Activated CD4-positive, alpha-beta memory T cell treated with anti-CD3 and anti-CD28 coated beads for 36 hours (primary cell): ENCODE measurements around the gene ZNF420. TPM values are rescaled to one million over a fixed set of nuclear protein-coding genes. Genes with fewer than 3 reads are reported as not detected.

Source experiments
- CTCF ChIA-PET: fragments of 350-600 bp; sonication (Branson Sonifier 250); formaldehyde crosslinking; loops from one replicate; lab custom pipeline; 2021; ENCODE audit warnings: antibody characterized with exemption, inconsistent platforms; lab: Charles Lee
- POLR2A ChIA-PET: fragments of 350-600 bp; sonication (Branson Sonifier 250); formaldehyde crosslinking; loops from one replicate; lab custom pipeline; 2021; ENCODE audit warnings: antibody characterized with exemption; lab: Charles Lee
- DNase-seq: peaks from one replicate; pipeline ENCODE4 v3.0.0-alpha.2; 2020
- H3K27ac Mint-ChIP-seq: one replicate; pipeline ENCODE4 v1.8.0; 2021; ENCODE audit warnings: mixed read lengths
- H3K27me3 Mint-ChIP-seq: one replicate; pipeline ENCODE4 v1.8.0; 2021; ENCODE audit warnings: mixed read lengths
- H3K36me3 Mint-ChIP-seq: one replicate; pipeline ENCODE4 v1.8.0; 2021; ENCODE audit warnings: mixed read lengths
- H3K4me1 Mint-ChIP-seq: one replicate; pipeline ENCODE4 v1.8.0; 2021; ENCODE audit warnings: low read depth, mixed read lengths
- H3K4me3 Mint-ChIP-seq: one replicate; pipeline ENCODE4 v1.8.0; 2021; ENCODE audit warnings: mild to moderate bottlenecking, mixed read lengths
- H3K9me3 Mint-ChIP-seq: one replicate; pipeline ENCODE4 v1.8.0; 2021; ENCODE audit warnings: mixed read lengths
- intact Hi-C: fragments of 100-400 bp; cut with micrococcal nuclease; formaldehyde crosslinking; loops from one replicate; pipeline ENCODE4 v1.15.1; 2023
- total RNA-seq, 2 experiments: library from RNA; stranded (reverse); gene quantifications; one replicate each; pipeline ENCODE4 v1.2.3, GENCODE V29; 2021

Gene ZNF420
- total RNA-seq, 2 experiments from 2014 or later = 6.5 to 8.7 TPM

DNA sequence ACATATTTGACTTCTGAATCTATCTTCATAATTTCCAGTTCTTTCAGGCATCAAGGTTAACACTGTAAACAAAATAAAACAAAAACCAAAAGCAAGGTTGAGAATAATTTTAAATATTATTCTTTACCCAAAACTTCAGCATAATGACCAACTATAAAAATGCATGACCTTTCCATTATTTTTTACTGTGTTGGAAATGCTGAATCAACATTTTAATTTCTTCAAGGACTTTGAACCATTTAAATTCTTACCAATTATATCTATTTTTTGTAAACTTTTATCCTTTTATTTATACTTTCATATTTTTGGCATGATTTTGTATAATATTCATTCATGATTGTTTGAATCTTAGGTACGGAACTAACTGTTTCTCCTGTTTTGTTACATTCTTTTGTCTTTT, 87.4 kb downstream of the ZNF420 start:
- Mint-ChIP-seq H3K27me3 (no peaks in the 10 kb centered on the region), H3K36me3 (peaks cover 84% of the 10 kb centered on the region), H3K27ac (no peak overlapping the region), H3K9me3 (peaks cover 65% of the 10 kb centered on the region), H3K4me1 (no peaks in the 10 kb centered on the region), H3K4me3 (no peak overlapping the region)
- CTCF ChIA-PET = no interaction called here
- no peak for DNase-seq
- POLR2A ChIA-PET = no interaction called here
- intact Hi-C loops = no loop called here

DNA sequence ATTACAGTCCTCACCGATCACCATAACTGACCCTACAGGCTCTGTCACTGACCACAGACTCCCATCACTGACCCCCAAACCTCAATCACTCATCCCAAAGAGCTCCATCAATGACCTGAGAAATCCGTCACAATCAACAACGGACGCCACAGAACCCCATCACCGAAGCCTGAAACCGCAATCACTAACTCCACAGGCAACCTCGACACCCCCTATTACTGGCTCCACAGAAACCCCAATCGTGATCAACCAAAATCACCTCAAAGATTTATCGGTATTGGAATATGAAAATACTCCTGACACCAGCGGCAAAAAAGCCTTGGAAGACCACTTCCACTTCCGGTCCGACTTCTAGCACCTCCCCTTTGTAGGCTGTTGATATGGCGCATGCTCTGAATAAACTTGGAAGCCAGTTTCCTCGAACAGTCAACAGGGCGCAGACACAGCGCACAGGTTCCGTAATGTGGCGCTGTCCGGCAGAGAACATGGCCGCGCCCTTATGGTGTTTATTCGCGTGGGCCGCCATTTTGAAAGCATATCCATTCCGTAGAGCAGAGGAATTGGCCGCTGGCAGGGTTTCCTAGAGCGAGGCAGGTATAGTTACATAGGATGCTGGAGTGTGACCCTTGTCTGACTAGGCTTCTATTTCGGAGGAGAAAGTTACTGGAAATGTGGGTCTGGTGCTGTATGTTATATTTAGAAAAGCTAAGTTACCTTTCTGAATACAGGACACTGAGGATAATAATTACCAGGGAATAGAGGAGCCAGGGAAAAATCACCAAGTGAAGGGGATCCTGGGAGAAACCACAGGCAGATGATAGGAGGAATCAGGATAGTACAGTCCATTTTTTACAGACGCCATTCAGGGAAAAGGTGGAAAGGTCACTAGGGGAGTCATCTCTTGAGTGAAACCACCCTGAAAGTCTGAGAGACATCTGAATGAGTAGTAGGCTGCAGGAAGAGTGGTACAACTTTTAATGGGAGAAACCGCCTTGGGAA, 94.4 kb downstream of the ZNF420 start, which contains the start of gene ZNF585A:
ZNF585A (minus strand) TSS at position 328 of the 999 bp plus-strand sequence. CDS start 2,785 bp downstream, outside the sequence.
- CTCF ChIA-PET = interaction anchor here (1.1 kb wide), 1 partner anchor 38 kb away, joined by 3 read pairs; the partner anchor contains the start of gene ZNF585B
- no peak within 1 kb of the TSS for H3K4me3 Mint-ChIP-seq
- peak; percentile 92 for DNase-seq
- intact Hi-C loops = loop anchor here (1.0 to 5.0 kb wide), 8 partner anchors 38 to 334 kb away; partner anchors contain the start of genes ZNF383, ZNF420, ZNF527 and ZNF568
- no peaks in the 10 kb centered on the region for H3K4me1 Mint-ChIP-seq
- no peak within 1 kb of the TSS for H3K27ac Mint-ChIP-seq
- peaks cover 33% of the 10 kb centered on the region for H3K9me3 Mint-ChIP-seq
- H3K36me3 Mint-ChIP-seq = peaks cover 38% of the 10 kb centered on the region
- POLR2A ChIA-PET = interaction anchor here (1.0 kb wide), 1 partner anchor 957 kb away, joined by 3 read pairs; the partner anchor contains the start of gene ZNF146
- H3K27me3 Mint-ChIP-seq = no peaks in the 10 kb centered on the region

Other genes with a start within 250 kb of the ZNF420 start
- gene ZNF790, start 240.0 kb upstream of the ZNF420 start, total RNA-seq = 1 to 10 TPM; 6.1 to 6.9 TPM
- gene ZNF345, start 227.6 kb upstream of the ZNF420 start, total RNA-seq = 1 to 10 TPM; 3.8 to 4.2 TPM
- gene ZNF829, start 162.1 kb upstream of the ZNF420 start, total RNA-seq = 1 to 10 TPM; 3.8 to 4.3 TPM
- 1 to 10 TPM; 4.8 to 6.3 TPM for gene ZNF568, start 162.1 kb upstream of the ZNF420 start, total RNA-seq
- gene ZNF585A, start 94.3 kb downstream of the ZNF420 start, total RNA-seq = 10 to 100 TPM in 1 of 2 experiments, 1 to 10 TPM in 1; 7.5 to 11.9 TPM
- gene ZNF585B, start 132.1 kb downstream of the ZNF420 start, total RNA-seq = 1 to 10 TPM; 7.5 to 8.9 TPM
- 1 to 10 TPM; 7.7 TPM for gene ZNF383, start 139.8 kb downstream of the ZNF420 start, total RNA-seq